NCI-H345 (cell line): ENCODE results near the gene ERC1.

ENCODE experiments used
- DNase-seq: peaks from one replicate; lab custom pipeline; 2025; lab: John Stamatoyannopoulos, UW

The ERC1 gene

DNA sequence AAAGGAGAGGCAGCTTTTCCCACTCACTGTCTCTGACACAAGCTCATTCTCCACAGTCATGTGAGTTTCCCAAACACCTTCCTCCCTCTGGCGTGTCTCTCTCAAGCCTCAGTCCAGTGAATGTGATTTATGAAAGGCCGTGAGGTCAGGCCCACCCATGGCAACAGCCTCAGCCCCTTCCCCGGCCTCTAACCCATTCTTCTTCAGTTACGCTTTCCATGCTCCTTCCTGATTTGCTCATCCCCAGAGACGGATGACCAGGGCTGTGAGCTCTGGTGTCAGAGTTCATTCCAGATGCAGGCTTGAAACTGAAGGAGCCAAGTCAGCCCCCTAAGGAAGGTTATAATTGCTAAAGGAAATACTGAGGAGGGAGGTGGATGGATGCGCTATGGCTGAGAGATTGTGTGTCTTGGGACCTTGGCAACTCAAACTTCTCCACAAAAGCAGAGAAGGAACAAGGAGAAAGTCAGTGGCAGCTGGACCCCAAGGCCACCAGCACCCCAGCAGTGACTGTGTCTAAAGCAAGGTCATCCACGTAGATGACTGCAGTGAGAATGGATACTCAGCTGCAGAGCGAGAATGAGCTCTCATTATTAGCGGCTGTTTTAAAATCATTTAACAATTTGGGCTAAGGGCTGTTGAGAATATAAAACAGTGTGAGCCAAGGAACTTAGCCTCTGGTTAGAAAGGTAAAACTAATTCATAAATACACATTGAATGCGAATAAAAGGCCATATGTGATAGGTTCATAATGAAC lies 519.2 kb downstream of the ERC1 start:
- DNase-seq = no peak

GRCh38 chr12:1515010-1515409 lies 524.0 kb downstream of the ERC1 start:
- no peak for DNase-seq

DNA sequence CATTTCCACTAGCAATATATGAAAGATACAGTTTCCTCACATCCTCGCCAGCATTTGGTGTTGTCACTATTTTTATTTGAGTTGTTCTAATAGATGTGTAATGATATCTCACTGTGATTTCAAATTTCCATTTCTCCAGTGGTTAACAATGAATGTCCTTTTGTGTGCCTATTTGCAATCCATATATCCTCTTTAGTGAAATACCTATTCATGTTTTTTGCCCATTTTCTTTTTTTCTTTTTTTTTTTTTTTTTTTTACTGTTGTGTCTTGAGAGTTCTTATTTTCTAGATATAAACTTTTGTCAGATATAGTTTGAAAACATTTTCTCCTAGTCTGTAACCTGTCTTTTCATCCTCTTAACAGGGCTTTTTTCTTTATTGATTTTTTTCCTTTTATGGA lies 524.4 kb downstream of the ERC1 start:
- DNase-seq = no peak

GRCh38 chr12:1517007-1517406 lies 526.0 kb downstream of the ERC1 start:
- DNase-seq = no peak

- DNase-seq = no peak
Observed at GRCh38 chr12:1517734-1518525, 526.9 kb downstream of the ERC1 start.

GRCh38 chr12:1518591-1519516 lies 527.8 kb downstream of the ERC1 start:
- DNase-seq = peak; percentile 21

- DNase-seq = no peak
Observed at GRCh38 chr12:1519642-1520041, 528.6 kb downstream of the ERC1 start.

GRCh38 chr12:1523046-1523445 lies 532.0 kb downstream of the ERC1 start:
- no peak for DNase-seq

DNA sequence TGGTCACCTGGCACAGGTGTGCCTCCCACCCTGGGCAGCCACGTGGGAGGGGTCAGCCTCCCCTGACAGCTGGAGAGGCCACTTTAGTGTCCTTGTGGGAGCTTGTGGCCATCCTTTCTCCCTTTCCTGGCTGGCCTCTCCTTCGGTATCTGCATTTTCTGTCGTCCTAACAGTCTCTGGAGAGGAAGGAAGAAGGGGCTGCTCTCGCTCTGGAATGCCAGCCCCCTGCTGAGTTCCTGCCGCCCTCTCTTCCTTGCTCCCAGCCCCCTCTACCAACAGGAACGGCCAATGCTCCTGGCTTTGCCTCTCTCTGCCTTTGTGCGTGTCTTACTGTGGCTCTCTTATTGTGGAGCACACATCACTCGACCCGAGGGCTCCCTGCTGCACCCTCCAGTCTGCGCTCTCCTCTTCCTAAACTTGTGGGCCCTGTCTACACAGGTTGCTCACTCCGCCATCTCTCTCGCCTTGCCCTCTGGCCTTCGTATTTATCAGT lies 532.6 kb downstream of the ERC1 start:
- DNase-seq = no peak

- no peak for DNase-seq
Observed at GRCh38 chr12:1525858-1526257, 534.8 kb downstream of the ERC1 start.

GRCh38 chr12:1527789-1528188 lies 536.8 kb downstream of the ERC1 start:
- no peak for DNase-seq

- no peak for DNase-seq
Observed at GRCh38 chr12:1528791-1529190, 537.8 kb downstream of the ERC1 start.

DNA sequence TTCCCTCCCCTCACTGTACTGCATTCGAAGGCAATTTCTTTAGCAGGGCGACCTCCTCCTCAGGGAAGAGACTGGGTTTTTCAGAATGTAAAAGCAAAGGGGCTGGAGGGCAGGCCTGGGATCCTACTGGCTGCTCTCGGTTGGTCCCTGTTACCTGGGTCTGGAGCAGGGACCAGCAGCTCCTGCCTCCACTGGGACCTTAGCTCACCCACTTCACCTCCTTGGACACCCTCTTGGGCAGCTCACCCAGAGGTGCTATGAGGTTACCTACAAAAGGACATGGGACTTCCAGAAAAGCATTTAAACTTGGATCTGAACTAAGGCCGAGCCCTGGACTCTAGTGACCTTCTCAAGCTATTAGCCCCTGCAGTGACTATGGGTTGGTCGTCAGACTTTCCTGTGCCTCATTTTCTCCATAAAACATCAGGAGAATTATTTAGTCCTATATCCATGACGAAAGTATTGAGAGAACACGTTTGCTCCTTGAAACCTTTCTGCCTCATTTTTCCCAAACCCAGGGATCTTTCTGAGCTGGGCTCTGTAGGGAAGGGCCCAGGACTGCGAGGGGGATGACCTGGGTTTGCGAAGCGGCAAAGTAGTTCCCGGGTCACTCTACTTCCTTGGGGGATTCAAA lies 538.3 kb downstream of the ERC1 start:
- no peak for DNase-seq

GRCh38 chr12:1529862-1530591 lies 539.0 kb downstream of the ERC1 start:
- DNase-seq = no peak

DNA sequence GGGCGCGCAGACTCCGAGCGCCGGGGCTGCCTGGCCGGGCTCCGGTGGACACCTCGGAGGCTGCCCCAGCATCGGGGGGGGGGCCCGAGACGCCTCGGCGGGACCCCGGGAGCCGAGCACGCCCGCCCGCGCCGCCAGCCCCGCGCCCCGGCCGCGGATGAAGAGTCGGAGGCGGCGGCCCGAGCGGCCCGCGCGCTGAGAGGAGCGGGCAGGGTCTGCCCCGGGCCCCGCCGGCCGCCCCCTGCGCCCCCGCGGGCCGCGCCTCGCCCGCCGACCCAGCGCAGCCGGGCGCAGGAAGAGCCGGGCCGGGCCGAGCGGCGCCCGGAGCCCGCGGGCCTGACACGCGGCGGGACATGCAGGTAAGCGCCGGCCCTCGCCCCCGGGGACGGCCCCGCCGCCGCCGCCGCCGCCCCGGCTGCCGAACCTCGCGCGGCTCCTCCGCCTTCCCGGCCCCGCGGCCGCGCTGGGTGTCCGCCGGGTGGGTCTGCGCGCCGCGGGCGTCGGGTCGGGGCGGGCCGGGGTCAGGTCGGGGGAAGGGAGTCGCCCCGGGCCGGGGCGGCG lies 539.6 kb downstream of the ERC1 start:
- DNase-seq = no peak

DNA sequence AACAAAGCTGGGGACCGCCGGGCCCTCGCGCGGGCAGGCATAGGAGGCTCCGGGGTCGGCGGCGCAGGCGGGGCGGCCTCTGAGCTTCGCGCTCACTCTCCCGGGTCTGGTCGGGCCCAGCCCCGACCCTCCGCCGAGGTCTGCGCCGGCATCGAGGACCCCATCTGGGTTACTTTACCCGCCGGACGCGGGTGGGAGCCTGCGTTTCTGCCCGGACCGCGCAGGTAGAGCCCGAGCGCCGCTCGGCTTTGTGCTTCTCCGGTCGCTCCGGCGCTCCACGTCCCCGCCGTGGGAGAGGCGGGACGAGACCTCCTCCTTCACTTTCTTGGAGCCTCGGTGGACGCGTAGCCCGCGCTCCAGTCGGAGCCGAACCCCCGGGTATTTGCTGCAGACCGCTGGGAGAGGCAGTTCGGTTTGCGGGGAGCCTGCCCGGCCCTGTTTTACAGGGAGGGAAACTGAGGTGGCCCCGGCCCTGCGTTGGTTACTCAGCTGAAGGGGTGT lies 540.2 kb downstream of the ERC1 start:
- no peak for DNase-seq

- DNase-seq = no peak
Observed at GRCh38 chr12:1531654-1532374, 540.8 kb downstream of the ERC1 start.

DNA sequence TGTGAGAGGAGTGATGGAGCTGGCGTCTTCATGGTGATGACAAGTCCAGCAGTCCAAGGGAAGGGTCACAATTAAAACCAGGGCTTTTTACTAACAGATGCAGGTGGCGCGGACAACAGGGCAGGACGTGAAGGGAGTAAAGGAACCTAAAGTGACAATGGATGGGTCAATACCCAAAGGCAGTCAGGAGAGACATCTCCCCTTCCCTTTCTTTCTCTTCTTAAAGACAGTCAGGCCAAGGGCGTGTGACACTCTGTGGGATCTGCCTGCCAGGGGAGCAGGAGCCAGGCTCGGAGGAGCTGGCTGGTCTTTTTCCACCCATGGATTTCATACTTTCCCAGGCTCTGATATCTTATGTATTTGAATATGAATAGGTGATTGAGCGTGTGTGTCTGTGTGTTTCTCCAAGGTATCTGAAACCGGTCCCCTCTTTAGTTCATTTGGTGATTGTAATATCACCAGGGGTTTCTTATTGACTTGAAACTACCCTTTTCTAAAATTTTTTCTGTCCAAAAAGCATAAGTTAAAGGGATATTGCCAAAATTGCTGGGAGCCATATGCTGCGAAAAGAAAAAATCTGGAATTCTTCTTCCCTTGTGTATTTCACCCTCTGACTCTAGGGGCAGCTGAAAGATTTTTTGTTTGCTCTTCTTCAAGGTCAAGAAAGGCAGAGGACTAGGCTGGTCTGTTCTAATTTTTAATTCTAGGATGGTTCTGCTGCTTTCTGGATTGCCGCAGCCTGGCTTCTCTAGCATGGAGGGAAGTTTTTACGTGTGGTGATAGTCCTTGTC lies 541.5 kb downstream of the ERC1 start:
- DNase-seq = no peak

- no peak for DNase-seq
Observed at GRCh38 chr12:1533205-1533601, 542.2 kb downstream of the ERC1 start.
